ENCODE results near the gene INPP5D. TPM values are rescaled to one million over a fixed set of nuclear protein-coding genes. Genes with fewer than 3 reads are reported as not detected.

The INPP5D gene
- total and polyA plus RNA-seq, 2 donors (not counting 3 experiments of a cell fraction or from before 2014, with no cell fraction given): 13.9 to 46.6 TPM

GRCh38 chr2:233010569-233011267, 49.4 kb upstream of the INPP5D start:
- dilution Hi-C loops (cut with MboI; ENCODE audit: extremely low pct_ligation_motif_present, low sequenced_read_pairs): no loop called here
- no peaks in the 10 kb centered on the region for H4K20me1 ChIP-seq (replicated peaks; ENCODE audit: control insufficient read depth, extremely low read depth, insufficient read depth, low read length)
- no peak overlapping the region for H3K4me2 ChIP-seq (ENCODE audit: insufficient read depth, low read length)
- no peak overlapping the region for H3K4me3 ChIP-seq (replicated peaks in 1 of 3; ENCODE audit: insufficient read depth in 1 of 3, low read depth in 1 of 3, low read length in 3 of 3)
- ChIA-PET POLR2A (no interaction called here), CTCF (interaction anchor here (2.1 kb wide), 1 partner anchor 18 kb away, joined by 10 read pairs; no protein-coding TSS in a partner anchor)
- H2AFZ ChIP-seq (ENCODE audit: low read depth, low read length): no peak overlapping the region
- no TSS peak for BruUV-seq (replicated peaks)
- H3K9ac ChIP-seq (replicated peaks; ENCODE audit: extremely low read depth, insufficient read depth, low read length): no peak overlapping the region
- no peaks in the 10 kb centered on the region for H3K36me3 ChIP-seq (ENCODE audit: control insufficient read depth in 2 of 2, extremely low read depth in 1 of 2, insufficient read depth in 2 of 2, low read length in 2 of 2)
- H3K79me2 ChIP-seq (ENCODE audit: control insufficient read depth, insufficient read depth, low read length): no peaks in the 10 kb centered on the region
- intact Hi-C loops (cut with micrococcal nuclease): no loop called here
- FAIRE-seq: no peak
- no peaks in the 10 kb centered on the region for H3K9me3 ChIP-seq (replicated peaks; ENCODE audit: control insufficient read depth, insufficient read depth, low read length)
- no peak for TF ChIP-seq CTCF (IDR thresholded peaks at IDR 0.05; ENCODE audit: extremely low read depth in 1 of 2, insufficient read depth in 1 of 2, low read depth in 1 of 2, low read length in 2 of 2)
- TF ChIP-seq GATA2 (IDR thresholded peaks at IDR 0.05; ENCODE audit: insufficient read depth, insufficient read length, low read depth, low read length): no peak
- no peak for TF ChIP-seq MAX (IDR thresholded peaks at IDR 0.05; ENCODE audit: insufficient read depth, insufficient read length)
- no peak for TF ChIP-seq FOS (IDR thresholded peaks at IDR 0.05; ENCODE audit: borderline replicate concordance, insufficient read depth, low read length)
- no peak for TF ChIP-seq JUN (IDR thresholded peaks at IDR 0.05; ENCODE audit: borderline replicate concordance, insufficient read depth, insufficient read length, low read depth)
- no peak for TF ChIP-seq POLR2A (IDR thresholded peaks at IDR 0.05; ENCODE audit: low read depth, low read length)
- no peak for TF ChIP-seq EZH2 (IDR thresholded peaks at IDR 0.05; ENCODE audit: borderline replicate concordance, low read depth, low read length, severe bottlenecking)
- H3K27me3 ChIP-seq (ENCODE audit: control insufficient read depth in 2 of 2, insufficient read depth in 2 of 2, low read length in 2 of 2): peaks cover 3% of the 10 kb centered on the region in 2 experiments
- no peaks in the 10 kb centered on the region for H3K4me1 ChIP-seq (ENCODE audit: control insufficient read depth, extremely low read depth, insufficient read depth, low read length)
- no peak overlapping the region for H3K27ac ChIP-seq (ENCODE audit: insufficient read depth, low read depth, low read length)
- no peaks in the 10 kb centered on the region for H3K9me1 ChIP-seq (replicated peaks; ENCODE audit: control insufficient read depth, extremely low read depth, insufficient read depth, low read length)
- DNase-seq (ENCODE audit: low read depth, low spot score): no peak

Measured in endothelial cell of umbilical vein (primary cell).